Globus pallidus (tissue), 1 donor: ENCODE results near the gene SLC12A1.
"Not testable (repeated sequence)": the region's sequence is repeated elsewhere in the genome, so short reads cannot be mapped to it uniquely, and the experiment has no call there.

ENCODE experiments used
- DNase-seq: peaks from one replicate; pipeline ENCODE4 v3.0.0-alpha.2; 2015; ENCODE audit warnings: low spot score

The SLC12A1 gene

GRCh38 chr15:48309740-48310139, 103.6 kb downstream of the SLC12A1 start:
- DNase-seq, result no peak

GRCh38 chr15:48313216-48313615, 107.1 kb downstream of the SLC12A1 start:
- no peak for DNase-seq

- DNase-seq, result no peak
Observed at GRCh38 chr15:48315041-48315440, 108.9 kb downstream of the SLC12A1 start.

GRCh38 chr15:48317221-48317620, 111.1 kb downstream of the SLC12A1 start:
- no peak for DNase-seq

GRCh38 chr15:48318131-48318530, 112.0 kb downstream of the SLC12A1 start:
- DNase-seq, result no peak

- no peak for DNase-seq
Observed at GRCh38 chr15:48323294-48323693, 117.2 kb downstream of the SLC12A1 start.

GRCh38 chr15:48324949-48325348, 118.8 kb downstream of the SLC12A1 start:
- DNase-seq, result no peak

- DNase-seq, result no peak
Observed at GRCh38 chr15:48325400-48325799, 119.3 kb downstream of the SLC12A1 start.

GRCh38 chr15:48326180-48326579, 120.1 kb downstream of the SLC12A1 start:
- DNase-seq, result not testable (repeated sequence)

- no peak for DNase-seq
Observed at GRCh38 chr15:48330105-48330785, 124.1 kb downstream of the SLC12A1 start.

GRCh38 chr15:48330855-48331795, 125.0 kb downstream of the SLC12A1 start, which contains the start of gene DUT:
TSS of gene DUT (plus strand) at chr15:48331429. CDS start at chr15:48331516, 87 bp downstream.
- DNase-seq, result peak; percentile 80

- peak; percentile 71 for DNase-seq
Observed at GRCh38 chr15:48331796-48332641, 125.9 kb downstream of the SLC12A1 start.

GRCh38 chr15:48332642-48333034, 126.5 kb downstream of the SLC12A1 start:
- DNase-seq, result no peak

- DNase-seq, result no peak
Observed at GRCh38 chr15:48333540-48333939, 127.4 kb downstream of the SLC12A1 start.

- DNase-seq, result no peak
Observed at GRCh38 chr15:48334260-48334659, 128.2 kb downstream of the SLC12A1 start.

GRCh38 chr15:48336940-48337339, 130.8 kb downstream of the SLC12A1 start:
- DNase-seq, result no peak

- no peak for DNase-seq
Observed at GRCh38 chr15:48337607-48338006, 131.5 kb downstream of the SLC12A1 start.

- no peak for DNase-seq
Observed at GRCh38 chr15:48340111-48340510, 134.0 kb downstream of the SLC12A1 start.

- no peak for DNase-seq
Observed at GRCh38 chr15:48343865-48344264, 137.8 kb downstream of the SLC12A1 start.

- DNase-seq, result no peak
Observed at GRCh38 chr15:48345516-48345915, 139.4 kb downstream of the SLC12A1 start.

GRCh38 chr15:48352474-48353072, 146.5 kb downstream of the SLC12A1 start:
- DNase-seq, result peak; percentile 60
